GM19193 (cell line): ENCODE data around the gene ANAPC16.

Experiments
- POLR2A ChIP-seq: IDR thresholded peaks from 4 replicates; pipeline ENCODE4 v1.6.1; 2011; ENCODE audit not compliant: insufficient read depth, insufficient read length; ENCODE audit errors: extremely low read depth

Gene ANAPC16

DNA sequence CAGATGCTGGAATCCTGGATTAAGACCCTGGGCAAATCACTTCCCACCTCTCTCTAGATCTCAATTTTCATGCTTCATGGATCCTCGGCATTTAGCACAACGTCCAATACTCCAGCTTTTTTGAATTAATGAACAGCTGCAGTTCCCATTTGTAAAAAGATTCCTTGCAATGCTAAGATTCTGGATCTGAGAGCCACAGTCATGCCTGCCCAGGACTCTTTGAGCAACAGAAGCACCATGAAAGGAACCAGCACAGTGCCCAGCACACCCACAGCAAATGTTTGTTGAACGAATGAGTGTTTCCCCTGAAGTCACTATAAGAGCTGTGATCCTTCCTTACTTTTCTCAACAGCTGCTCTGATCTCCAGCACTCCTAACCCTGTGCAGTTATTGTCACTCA lies 37.2 kb downstream of the ANAPC16 start:
- TF ChIP-seq POLR2A = no peak

- TF ChIP-seq POLR2A = no peak
These were observed 37.8 kb downstream of the ANAPC16 start for GRCh38 chr10:72253578-72253977.

GRCh38 chr10:72254813-72255568 lies 39.2 kb downstream of the ANAPC16 start:
- peak; percentile 40 for TF ChIP-seq POLR2A

DNA sequence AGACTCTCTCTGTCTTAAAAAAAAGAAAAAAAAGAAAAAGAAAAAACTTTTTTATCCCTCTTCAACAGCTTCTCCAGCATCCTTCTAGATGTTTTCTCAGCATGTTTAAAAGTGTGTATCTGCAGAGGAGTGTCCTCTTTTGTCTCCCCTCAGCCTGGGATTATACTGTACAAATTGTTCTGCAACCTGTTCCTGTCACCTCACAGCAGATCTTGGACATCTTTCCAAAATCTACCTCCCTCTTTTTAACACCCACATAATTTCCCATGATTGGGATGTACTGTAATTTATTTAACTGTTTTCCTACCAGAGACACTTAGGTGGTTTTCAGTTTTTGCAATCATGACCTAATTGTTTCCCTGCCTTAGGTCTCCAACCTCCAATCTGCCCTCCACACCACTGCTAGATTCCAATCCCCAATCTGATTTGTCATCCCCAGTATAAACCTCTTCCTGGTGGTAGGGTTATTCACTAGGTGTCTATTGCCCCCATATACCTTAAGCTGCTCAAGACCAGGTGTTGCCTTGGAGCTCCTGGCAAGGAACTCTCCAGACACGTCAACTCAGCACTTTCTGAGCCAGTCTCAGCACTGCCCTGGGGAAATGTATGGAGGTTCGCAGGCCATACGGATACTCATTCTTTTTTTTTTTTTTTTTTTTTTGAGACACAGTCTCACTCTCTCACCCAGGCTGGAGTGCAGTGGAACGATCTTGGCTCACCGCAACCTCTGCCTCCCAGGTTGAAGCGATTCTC lies 40.3 kb downstream of the ANAPC16 start:
- no peak for TF ChIP-seq POLR2A

GRCh38 chr10:72257051-72257892 lies 41.5 kb downstream of the ANAPC16 start:
- TF ChIP-seq POLR2A = no peak

DNA sequence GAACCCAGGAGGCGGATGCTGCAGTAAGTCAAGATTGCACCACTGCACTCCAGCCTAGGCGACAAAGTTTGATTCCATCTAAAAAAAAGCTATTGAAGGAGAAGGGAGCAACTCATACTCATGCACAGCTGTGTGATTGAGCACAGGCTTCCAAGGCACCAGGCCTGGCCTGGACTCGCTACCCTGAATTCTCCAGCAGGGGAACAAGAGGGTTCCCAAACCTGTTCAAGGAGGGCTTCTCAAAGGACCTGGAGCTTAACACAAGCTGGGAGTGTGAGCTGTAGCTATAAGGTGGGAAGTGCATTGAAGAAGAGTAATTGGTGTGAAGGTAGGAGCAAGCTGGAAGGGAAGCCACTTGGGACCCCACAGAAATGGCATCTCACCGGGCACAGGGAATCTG lies 42.8 kb downstream of the ANAPC16 start:
- no peak for TF ChIP-seq POLR2A

- no peak for TF ChIP-seq POLR2A
These were observed 43.9 kb downstream of the ANAPC16 start for GRCh38 chr10:72259491-72260238.

DNA sequence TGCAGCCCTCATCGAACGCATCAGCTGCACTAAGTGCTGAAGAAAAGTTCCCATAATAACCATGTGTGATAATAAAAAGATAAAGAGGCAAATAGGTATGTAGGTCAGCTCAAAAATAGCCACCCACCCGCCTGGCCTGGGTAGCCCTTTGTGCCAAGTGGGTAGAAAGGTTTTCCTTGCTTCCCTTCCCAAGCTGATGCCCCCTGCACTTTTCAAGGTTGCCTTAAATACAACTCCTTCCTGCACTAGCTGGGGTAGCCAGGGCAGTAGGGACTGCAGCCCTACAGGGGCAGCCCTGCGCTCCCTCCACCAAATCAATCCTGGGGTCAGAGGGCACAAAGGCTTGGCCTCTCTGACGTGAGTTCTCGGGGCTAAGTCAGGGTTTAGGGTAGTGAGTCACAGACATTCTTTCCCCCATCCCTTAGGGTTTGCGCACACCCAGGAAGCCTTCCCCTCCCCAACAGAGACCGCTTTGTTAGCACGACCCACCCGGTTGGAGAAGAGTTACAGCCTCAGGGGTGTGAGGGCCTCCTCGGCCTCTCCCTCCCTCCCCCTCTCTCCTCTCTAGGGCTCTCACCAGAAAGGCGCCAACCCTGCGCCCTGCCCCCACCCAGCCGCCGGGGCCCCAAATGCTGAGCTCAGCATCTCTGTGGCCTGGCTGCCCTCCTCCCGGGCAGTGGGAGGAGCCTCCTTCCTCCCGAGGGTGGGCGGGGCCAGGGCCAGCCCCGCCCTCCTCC lies 44.6 kb downstream of the ANAPC16 start:
- TF ChIP-seq POLR2A = peak; percentile 21

DNA sequence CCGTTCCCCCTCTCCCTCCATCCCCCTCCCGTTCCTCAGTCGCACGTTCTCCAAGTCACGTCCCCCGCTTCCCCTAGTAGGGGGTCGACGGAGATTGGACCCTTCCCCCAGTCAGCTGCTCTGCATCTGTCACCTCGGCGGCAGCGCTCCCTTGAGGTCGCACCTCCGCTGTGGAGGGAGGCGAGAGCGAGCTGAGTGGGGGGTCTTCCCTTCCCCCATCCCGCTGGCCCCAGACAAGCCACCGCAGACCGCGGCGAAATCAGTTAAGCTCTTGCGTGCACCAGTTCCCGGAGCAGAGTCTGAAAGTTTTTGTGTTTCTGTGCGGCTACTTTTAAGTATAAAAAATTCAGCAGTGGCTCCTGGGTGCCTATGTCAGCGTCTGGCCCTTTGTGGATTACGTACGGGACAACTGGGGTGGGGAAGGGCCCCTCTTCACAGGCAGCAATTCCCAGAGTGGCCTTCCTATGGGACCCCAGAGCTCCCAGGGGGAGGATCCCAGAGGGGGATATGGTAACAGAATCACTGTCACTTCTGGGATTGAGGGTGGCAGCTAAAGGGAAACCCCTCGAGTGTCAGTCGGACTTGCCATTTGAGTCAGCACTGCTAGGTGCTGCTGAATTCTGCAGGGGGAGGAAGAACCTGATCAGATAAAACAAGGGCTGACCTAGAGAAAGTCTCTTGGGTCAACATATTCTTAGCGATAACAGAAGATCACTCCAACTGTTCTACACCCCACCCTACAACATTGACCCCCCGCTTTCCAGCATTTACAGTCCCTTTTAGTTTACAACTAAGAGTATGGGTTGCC lies 45.4 kb downstream of the ANAPC16 start:
- peak; percentile 48 for TF ChIP-seq POLR2A

- no peak for TF ChIP-seq POLR2A
These were observed 46.1 kb downstream of the ANAPC16 start for GRCh38 chr10:72261784-72262404.

DNA sequence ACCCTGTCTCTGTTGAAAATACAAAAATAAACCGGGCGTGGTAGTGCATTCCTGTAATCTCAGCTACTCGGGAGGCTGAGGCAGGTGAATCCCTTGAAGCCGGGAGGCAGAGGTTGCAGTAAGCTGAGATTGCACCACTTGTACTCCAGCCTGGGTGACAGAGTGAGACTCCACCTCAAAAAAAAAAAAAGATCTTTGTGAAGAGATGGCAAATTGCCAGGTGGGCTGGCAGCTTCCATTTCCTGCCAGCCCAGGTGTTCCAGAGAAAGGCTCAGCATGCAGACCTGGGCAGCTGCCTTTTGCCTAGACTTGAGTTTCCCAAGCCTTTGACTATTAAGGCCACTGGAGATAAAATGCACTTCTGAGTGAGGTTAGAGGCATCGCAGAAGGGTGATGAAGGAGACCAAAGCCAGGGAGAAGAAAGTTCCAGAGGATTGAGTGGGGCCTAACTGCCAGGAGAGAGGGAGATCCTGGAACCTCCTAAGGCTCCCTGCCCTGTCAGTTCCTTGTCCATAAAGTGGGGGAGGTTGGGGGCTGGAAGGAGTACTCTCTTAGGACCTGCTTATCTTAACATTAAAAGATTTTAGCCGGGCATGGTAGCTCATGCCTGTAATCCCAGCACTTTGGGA lies 47.9 kb downstream of the ANAPC16 start:
- no peak for TF ChIP-seq POLR2A

GRCh38 chr10:72264536-72264935 lies 48.7 kb downstream of the ANAPC16 start:
- TF ChIP-seq POLR2A = no peak

- no peak for TF ChIP-seq POLR2A
These were observed 49.7 kb downstream of the ANAPC16 start for GRCh38 chr10:72265508-72265907.
